ENCODE measurements around the gene SLFN14.

The SLFN14 gene

DNA sequence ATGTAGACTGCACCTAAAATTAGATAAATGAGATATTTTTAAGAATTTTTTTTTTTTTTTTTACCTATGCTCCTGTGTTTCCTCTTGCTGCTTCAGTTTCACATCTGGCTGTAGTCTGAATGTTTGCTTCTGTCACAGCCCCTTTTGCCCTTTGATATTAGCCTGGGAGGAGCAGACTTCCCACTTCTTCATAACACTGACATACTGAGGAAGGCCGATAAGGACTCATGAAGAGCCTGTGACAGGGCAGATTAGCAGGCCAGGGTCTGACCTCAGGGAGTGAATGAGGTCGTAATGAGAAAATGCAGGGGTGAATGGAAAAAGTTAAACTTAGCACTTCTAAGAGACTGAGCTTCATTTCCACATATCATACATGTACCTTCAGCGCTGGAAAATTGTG is at the start of gene SLFN14:
SLFN14 (minus strand) TSS at position 117 of the 400 bp plus-strand sequence. CDS start 2,757 bp downstream, outside the sequence.
- DNase-seq (ENCODE audit: low read depth, low spot score), result no peak
- H3K27ac ChIP-seq, result no peak within 1 kb of the TSS

DNA sequence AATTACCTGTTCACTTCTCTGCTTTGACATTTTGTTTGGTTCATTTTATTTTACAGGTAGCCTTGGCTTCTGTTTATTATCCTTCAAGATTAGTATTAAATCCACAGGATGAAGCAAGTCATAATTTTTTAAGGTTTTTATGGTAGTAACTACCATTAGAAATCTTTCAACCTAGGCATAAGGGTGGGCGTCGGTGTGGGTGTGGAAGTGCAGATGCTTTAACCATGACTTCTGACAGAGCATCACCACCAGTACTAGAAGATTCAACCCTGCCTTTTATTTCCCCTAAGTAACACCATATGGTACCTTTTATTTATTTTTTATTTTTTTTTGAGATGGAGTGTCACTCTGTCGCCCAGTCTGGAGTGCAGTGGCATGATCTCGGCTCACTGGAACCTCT is 49.2 kb upstream of the SLFN14 start:
- H3K27ac ChIP-seq, result no peak overlapping the region
- DNase-seq (ENCODE audit: low read depth, low spot score), result no peak

DNA sequence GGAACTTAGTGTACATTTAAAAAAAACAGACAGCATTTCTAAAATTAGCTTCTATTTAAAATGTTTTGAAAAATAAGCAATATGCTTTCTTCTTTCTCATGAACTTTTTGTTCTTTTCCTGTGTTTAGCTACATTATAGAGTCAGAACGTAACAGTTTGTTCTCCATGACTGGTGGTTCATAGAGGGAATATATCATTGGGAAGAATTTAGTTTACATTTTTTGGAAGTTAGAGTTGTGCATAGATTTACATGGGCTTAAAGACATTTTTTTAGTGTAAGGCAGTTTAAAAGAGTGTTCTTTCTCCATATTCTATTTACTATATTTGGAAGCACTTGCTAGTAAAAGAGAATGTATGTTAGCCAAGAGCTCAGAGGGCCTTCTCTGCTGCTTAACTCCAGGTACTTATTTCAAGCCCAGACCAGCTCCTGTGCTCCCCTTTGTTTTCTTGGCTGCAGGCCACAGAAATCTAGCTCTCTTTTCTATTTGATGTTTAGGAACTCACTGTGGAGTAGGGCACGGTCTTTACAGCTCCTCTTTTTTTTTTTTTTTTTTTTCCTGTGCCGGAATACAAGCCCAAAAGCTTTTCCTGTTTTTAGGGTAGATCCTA is 46.7 kb upstream of the SLFN14 start:
- no peak for DNase-seq (ENCODE audit: low read depth, low spot score)
- H3K27ac ChIP-seq, result no peak overlapping the region

DNA sequence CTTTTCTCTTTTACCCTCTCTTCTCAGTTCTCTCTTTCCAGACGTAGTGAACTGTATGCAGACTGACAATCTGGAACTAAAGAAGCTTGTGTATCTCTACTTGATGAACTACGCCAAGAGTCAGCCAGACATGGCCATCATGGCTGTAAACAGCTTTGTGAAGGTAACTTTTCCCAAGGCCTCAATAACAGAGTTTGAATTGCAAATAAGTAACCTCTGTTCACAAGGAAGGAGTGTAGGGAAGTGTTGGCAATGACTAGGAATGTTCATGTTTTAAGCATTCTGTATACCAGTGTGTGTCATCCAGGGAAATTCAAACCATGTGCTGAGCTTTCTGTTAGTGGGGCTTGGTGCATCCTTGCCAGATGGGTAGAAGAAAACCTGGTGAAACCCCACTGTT is 45.1 kb upstream of the SLFN14 start:
- no peak overlapping the region for H3K27ac ChIP-seq
- no peak for DNase-seq (ENCODE audit: low read depth, low spot score)

DNA sequence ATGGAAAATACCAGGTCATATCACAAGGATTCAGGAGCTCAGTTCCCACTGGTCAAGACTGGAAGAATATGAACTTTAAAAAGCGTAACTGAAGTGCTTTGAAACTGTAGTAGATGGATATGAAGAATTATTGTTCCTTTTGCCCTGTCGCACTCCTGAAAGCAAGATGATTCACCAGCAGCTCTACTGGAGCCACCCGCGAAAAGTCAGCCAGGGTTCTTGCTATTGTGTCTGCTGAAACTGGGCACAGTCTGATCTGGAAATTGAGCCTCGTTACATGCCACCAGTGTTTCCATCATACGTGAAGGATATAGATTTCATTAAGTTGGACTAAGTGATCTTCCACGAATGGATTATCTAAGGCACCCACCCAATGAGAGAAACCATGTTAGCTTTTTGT is 43.1 kb upstream of the SLFN14 start:
- H3K27ac ChIP-seq, result no peak overlapping the region
- DNase-seq (ENCODE audit: low read depth, low spot score), result no peak

DNA sequence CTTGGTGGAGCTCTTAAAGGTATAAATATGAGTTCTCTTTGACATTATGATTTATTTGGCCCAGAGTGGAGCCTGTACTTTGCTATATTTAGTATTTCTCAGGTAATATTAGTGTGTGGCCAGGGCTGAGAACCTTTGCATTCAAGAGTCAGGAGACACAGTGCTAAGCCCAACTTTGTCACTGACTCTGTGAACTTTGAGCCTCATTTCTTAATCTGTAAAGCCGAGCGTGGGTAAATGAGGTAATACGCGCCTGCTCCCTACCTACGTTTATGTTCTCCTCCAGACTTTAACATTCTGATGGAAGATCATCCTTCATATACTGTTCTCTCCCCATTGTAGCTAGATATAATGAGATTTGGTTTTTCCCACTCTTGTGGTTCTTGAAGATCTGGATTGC is 37.0 kb upstream of the SLFN14 start:
- H3K27ac ChIP-seq, result no peak overlapping the region
- no peak for DNase-seq (ENCODE audit: low read depth, low spot score)

DNA sequence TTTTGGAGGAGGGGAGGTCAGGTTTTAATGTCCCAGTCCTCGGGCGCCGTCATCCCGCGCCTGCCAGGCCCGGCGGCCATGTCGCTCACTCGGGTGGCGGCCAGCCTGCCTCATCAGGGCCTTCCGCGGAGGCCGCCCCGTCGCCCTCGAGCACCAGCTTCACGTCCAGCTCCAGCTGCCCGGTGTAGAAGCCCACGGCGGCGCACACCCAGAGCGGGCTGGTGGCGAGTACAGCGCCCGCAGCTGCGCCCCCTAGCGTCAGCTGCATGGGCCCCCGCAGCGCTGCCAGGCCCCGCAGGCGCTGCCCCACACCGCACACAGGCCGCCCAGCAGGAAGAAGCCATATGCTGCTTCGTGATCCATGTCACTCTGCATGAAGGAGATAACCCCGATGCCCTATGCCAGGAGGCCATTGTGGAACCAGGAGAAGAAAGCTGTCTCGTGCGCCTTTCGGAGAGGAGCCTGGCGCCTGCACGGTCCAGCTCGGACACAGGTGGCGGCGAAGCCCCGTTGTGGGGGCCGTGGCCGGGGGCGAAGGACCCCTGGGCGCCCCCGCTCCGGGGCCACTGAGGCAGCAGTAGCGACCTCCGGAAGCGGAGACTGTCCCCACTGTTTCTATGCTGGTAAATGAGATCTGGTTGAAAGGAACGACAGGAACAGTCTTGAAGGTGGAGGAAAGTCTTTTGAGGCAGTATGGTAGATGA is 36.1 kb upstream of the SLFN14 start:
- no peak overlapping the region for H3K27ac ChIP-seq
- DNase-seq (ENCODE audit: low read depth, low spot score), result no peak

DNA sequence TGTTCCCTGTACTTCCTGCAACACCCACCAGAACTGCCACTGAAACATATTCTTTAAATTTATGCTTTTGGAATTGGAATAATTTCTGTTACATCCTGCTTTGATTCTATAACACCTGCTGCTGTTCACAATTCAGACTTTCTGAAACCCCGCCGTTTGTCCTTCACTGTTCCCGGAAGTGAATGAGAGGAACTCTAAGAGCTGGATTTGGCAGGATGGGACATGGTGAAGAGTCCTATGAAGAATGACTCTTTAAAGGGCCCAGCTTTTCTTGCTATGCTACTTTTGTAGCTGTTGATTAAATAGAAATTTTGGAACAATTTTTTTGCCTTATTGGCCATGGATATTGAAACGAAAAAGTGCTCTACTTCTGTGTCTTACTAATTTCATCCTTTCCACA is 35.5 kb upstream of the SLFN14 start:
- H3K27ac ChIP-seq, result no peak overlapping the region
- no peak for DNase-seq (ENCODE audit: low read depth, low spot score)

DNA sequence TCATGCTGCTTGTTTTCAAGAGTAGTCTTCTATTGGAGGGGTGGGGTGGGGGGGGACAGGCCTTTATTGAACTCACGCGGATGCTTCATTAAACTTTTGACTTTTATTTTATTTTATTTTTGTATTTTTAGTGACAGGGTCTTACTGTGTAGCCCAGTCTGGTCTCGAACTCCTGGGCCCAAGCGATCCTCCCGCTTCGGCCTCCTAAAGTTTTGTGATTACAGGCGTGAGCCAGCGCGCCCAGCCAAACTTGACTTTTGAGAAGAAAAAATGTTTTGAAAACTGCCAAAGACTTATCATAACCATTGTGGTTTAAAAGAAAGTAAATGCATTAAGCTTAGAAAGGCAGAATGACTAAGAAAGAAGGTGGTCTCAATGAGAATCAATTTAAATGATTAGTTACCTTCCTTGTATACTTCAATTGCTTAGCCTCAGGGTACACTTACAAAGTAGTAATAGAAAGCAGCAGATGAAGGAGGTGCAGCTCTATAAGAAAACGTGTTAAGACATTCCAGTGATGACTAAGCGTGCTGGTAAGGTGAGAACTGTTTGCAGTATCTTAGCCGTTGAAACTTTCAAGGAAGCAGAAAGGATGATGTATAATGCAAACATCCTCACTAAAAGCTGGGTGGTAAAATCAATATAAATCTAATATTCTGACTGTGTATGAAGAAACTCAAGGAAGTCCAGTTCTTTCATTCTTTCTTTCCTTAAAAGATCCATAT is 27.7 kb upstream of the SLFN14 start:
- peak overlapping the region; percentile 92 for H3K27ac ChIP-seq
- DNase-seq (ENCODE audit: low read depth, low spot score), result peak; percentile 94

DNA sequence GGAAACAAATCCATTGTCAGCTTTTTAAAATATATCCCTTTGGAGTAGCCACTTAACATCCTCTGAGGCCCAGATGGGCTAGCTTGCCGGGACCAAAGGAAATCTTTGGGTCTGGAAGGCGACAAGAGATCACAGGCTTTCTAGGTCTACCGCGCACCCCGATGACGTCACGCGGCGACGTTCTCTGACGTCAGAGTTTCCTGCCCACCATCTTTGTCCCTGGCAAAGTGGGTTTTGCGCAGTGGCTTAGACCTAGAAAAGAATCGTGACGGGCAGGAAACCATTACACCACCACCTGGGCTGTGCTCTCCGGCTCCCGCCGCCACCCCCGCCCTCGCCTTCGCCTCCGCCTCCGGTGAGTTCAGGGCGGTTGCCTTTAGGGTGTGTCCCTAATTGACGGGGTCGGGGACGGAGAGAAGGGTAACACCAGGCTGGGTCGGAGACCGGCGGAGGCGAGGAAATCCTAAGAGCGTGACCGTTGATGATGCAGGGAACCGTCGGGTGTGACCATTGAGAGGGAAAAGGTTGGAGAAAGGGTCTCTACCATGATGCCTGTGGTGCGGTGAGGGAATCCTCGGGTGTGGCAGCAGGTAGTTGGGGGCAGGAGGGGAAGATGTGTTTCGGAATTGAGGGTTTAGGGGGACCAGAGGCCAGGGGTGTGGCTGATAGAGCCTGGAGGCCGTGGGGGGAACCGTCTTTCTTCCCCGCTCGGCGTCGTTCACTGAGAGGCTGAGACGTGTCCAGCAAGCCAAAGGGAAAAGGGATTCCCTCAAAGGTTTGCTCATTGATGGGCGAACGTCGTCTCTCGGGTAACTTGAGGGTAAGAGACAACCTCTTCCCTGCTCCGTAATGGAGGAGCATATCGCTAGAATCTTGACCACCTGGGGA is 26.7 kb upstream of the SLFN14 start, which contains the start of gene AP2B1:
AP2B1 (plus strand) TSS at position 249 of the 888 bp plus-strand sequence. CDS start 6,709 bp downstream, outside the sequence.
- peak; percentile 84 for DNase-seq (ENCODE audit: low read depth, low spot score)
- H3K27ac ChIP-seq, result peak within 1 kb of the TSS; percentile 92

DNA sequence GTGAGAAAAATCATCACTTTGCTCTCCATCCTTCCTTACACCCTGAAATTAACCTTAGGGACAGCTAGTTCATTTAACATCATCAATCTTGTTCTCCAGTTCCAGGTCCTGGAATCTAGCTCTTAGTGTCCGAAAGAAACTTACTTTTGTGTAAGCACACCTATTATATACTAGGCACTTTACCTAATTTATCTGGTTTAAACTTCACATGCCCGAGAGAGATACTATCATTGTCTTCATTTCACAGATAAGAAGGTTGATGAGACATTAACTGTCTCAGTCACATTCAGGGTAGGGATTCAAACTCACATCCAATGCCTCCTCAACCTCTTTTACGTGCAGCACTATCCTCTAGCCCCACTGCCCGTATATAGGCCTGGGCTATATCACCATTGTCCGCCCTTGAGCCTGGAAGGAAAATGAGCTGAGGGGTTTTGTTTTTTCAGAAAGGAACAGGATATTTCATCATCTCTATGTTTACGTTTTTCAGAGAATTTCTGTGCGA is 26.0 kb upstream of the SLFN14 start:
- no peak for DNase-seq (ENCODE audit: low read depth, low spot score)
- H3K27ac ChIP-seq, result peak overlapping the region; percentile 92

DNA sequence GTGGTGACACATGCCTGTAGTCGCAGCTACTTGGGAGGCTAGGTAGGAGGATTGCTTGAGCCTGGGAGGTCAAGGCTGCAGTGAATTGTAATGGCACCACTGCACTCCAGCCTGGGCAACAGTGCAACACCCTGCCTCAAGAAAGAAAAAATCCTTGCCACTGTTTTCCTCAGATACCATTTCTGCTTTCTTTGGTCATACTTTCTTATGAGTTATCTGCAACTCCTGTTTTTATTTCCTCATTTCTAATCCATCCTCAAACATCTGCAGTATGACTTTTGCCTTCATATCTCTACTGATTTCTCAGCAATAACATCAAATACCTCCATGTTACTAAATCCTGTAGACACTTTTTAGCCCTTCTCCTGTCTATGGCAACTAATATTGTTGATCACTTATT is 23.4 kb upstream of the SLFN14 start:
- DNase-seq (ENCODE audit: low read depth, low spot score), result no peak
- no peak overlapping the region for H3K27ac ChIP-seq

DNA sequence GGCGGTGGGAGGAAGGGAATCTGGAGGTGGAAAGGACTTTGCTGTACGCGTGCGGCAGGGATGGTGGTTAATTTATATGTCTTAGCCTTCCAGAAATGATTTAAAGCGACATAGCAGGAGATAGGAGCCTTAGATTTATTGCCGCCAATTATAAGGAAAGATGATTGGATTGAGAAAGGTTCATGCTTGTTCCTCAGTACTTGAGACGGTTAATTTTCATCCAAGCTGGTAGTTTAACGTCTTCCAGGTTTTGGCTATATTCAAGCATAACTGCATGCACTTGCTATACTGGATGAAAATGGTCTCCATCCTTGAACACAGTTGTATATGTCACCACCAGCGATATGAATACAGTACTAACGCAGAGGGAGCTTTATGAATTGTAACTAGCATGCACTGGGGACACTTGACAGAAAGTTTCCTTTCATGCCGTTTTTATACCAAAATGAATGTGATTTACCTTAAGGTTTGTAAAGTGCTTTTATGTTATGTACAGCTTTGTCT is 18.4 kb upstream of the SLFN14 start:
- H3K27ac ChIP-seq, result peak overlapping the region; percentile 64
- no peak for DNase-seq (ENCODE audit: low read depth, low spot score)

DNA sequence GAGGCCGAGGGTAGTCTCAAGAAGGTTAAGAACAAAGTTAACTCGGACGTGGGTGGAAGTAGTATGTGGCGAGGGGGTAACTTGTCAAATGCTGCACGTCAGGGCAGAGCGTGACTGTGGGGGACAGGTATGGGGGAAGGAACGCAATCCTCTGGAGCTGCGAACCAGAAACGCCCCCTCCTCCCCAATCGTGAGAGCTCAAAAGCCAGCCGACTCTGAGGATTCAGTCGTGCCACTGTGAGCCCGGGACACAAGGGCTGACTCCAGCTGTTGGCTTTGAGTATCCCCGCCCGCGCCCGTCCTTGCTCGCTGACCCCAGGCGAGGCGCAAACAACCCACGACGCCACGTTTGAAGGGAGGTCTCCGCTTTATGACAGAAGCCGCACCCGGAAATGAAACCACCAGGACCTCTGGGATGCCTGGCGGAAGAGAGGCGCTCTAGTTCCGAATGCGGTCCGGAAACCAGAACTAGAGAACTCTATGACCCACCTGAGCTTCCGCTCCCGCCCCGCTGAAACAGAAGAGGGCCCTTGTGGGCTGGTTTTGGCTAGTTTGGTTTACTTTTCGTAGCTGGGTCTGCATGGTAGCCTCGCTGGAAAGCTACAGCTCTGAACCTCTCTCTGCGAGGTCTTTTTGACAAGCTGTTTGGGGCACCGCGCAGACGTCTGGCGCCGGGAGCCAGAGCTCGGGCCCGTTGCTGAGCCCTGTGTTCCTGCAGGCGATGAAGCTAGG is 17.7 kb upstream of the SLFN14 start, which contains the start of gene PEX12:
PEX12 (minus strand) TSS at position 375 of the 732 bp plus-strand sequence. CDS start 550 bp downstream, outside the sequence.
- H3K27ac ChIP-seq, result peak within 1 kb of the TSS; percentile 64
- no peak for DNase-seq (ENCODE audit: low read depth, low spot score)

DNA sequence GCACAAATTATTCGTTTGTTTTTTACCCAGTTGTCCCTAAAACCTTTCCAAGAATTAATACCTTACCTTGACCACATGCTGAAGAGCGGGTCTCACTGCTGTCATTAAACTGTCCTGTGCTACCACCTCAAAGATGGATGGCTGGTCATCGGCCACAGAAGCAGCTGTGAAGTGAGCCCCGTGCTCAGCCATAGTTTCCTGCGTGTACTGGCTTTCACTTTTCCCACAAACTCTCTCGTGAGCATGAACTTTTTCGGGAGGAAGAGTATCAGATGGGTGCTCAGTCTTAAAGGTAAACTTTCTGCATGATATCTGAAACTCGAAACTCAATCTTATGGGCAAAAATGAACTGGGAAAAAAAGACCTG is 17.2 kb upstream of the SLFN14 start:
- no peak for DNase-seq (ENCODE audit: low read depth, low spot score)
- peak overlapping the region; percentile 64 for H3K27ac ChIP-seq

DNA sequence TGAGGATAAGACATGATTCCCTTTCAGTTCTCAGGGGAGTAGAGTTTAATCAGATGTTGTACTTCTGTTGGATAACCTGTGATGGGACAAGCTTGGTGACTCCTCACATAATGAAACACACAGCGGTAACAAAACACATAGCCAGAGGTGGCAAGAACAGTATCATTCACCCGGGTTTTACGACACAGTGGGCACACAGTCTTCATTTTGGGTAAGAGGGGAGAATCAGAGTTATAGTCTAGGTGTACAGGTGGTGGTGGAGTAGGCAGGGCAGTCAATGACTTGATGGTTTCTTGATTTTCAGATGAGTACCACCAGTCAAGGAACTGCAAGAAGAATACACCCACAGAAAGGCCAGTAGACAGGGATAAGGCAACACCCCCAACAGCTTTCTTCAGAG is 15.1 kb upstream of the SLFN14 start:
- DNase-seq (ENCODE audit: low read depth, low spot score), result no peak
- H3K27ac ChIP-seq, result no peak overlapping the region

DNA sequence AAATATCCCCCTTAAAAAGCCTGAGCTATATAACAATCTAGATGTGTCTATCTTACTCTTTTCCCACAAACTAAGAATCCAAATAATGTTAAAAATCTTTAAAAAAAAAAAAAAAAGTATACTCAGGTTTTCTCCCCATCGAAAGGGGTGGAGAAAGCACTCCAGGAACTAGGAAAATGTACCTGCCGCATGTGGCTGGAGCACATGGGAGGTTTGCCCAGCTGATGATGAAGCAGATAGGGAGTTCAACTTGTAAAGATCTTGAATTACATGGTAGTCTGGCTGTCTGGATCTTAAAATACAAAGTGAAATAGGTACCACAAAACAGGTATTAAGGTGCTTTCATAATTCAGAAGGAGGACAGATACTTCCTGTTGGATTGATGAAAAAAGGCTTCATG is 8.8 kb upstream of the SLFN14 start:
- no peak overlapping the region for H3K27ac ChIP-seq
- DNase-seq (ENCODE audit: low read depth, low spot score), result no peak

DNA sequence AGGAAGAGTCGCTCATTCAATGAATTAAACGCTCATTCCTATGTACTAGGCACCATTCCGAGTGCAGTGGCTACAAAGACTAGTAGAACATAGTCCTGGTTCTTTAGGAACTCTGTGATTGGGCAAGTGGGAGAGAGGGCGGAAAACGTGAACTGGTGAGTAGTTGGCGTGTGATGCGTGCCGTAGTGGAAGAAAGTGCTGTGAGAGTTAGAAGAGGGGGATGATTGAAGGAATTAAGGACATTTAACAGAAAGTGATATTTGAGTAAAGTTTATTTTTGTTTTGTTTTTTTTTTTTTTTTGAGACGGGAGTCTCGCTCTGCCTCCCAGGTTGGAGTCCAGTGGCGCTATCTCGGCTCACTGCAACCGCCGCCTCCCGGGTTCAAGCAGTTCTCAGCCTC is 7.9 kb upstream of the SLFN14 start:
- DNase-seq (ENCODE audit: low read depth, low spot score), result no peak
- H3K27ac ChIP-seq, result peak overlapping the region; percentile 60

DNA sequence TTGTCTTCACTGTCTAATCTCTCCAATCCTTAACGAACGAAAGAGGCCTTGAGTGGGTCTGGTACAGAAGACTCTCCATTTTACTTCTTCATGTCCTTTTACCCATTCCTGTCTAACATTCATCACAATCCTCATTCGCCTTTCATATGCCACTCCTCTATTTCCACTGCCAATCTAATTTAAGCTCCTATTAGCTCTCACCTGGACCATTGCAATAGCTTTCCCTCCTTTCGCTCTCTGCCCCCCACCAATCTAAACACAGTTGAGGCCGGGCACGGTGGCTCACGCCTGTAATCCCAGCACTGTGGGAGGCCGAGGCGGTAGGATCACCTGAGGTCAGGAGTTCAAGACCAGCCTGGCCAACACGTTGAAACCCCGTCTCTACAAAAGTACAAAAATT is 6.3 kb upstream of the SLFN14 start:
- no peak overlapping the region for H3K27ac ChIP-seq
- DNase-seq (ENCODE audit: low read depth, low spot score), result no peak
